Central memory CD8-positive, alpha-beta T cell (primary cell): ENCODE data around the gene BPHL.
"Not testable (repeated sequence)": the region's sequence is repeated elsewhere in the genome, so short reads cannot be mapped to it uniquely, and the experiment has no call there.

Source experiments
- ATAC-seq: fragments of 150-1000 bp; cut with Tn5 transposase; replicated peaks from 2 replicates; pipeline ENCODE4 v1.10.0; 2022; ENCODE audit warnings: mild to moderate bottlenecking, moderate FRiP score, moderate number of reproducible peaks; ENCODE audit not compliant: poor library complexity, severe bottlenecking; ENCODE audit errors: extremely low read depth
- DNase-seq, 2 donors: peaks; one replicate each; pipeline ENCODE4 v3.0.0; 2021; ENCODE audit warnings: low spot score in 2 of 2
- H3K27ac Mint-ChIP-seq: one replicate; pipeline ENCODE4 v1.8.0; 2022; ENCODE audit warnings: low read depth, mild to moderate bottlenecking, moderate library complexity, mixed read lengths
- H3K27me3 Mint-ChIP-seq: one replicate; pipeline ENCODE4 v1.8.0; 2022; ENCODE audit warnings: mixed read lengths
- H3K36me3 Mint-ChIP-seq: one replicate; pipeline ENCODE4 v1.8.0; 2022; ENCODE audit warnings: mild to moderate bottlenecking, moderate library complexity, mixed read lengths; ENCODE audit not compliant: insufficient read depth
- H3K4me1 Mint-ChIP-seq: one replicate; pipeline ENCODE4 v1.8.0; 2022; ENCODE audit warnings: mixed read lengths
- H3K4me3 Mint-ChIP-seq: one replicate; pipeline ENCODE4 v1.8.0; 2022; ENCODE audit warnings: mild to moderate bottlenecking, moderate library complexity, mixed read lengths
- H3K9me3 Mint-ChIP-seq: one replicate; pipeline ENCODE4 v1.8.0; 2022; ENCODE audit warnings: mixed read lengths

Gene BPHL

DNA sequence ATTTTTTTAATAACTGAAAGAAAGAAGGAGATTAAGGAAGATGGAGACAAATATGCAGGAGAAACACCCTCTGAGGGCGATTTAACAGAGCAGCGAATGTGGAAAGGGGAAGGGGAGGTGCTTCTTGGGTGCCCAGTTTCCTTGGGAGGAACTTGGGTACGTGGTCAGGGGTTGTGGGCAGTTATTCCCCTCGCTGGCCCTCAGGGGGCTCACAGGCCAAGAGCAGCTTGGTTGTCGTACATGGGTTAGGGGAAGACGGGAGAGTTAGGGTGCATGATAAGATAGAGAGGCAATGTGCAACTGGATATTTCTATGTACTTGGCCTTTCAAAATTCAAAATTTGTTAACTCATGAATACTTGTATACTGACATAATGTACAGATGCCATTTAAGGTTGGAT, 45.9 kb downstream of the BPHL start:
- H3K27ac Mint-ChIP-seq: no peak overlapping the region
- no peaks in the 10 kb centered on the region for H3K27me3 Mint-ChIP-seq
- no peaks in the 10 kb centered on the region for H3K9me3 Mint-ChIP-seq
- no peak for ATAC-seq
- H3K4me1 Mint-ChIP-seq: peaks cover 35% of the 10 kb centered on the region
- no peak overlapping the region for H3K4me3 Mint-ChIP-seq
- DNase-seq: no peak
- no peaks in the 10 kb centered on the region for H3K36me3 Mint-ChIP-seq

DNA sequence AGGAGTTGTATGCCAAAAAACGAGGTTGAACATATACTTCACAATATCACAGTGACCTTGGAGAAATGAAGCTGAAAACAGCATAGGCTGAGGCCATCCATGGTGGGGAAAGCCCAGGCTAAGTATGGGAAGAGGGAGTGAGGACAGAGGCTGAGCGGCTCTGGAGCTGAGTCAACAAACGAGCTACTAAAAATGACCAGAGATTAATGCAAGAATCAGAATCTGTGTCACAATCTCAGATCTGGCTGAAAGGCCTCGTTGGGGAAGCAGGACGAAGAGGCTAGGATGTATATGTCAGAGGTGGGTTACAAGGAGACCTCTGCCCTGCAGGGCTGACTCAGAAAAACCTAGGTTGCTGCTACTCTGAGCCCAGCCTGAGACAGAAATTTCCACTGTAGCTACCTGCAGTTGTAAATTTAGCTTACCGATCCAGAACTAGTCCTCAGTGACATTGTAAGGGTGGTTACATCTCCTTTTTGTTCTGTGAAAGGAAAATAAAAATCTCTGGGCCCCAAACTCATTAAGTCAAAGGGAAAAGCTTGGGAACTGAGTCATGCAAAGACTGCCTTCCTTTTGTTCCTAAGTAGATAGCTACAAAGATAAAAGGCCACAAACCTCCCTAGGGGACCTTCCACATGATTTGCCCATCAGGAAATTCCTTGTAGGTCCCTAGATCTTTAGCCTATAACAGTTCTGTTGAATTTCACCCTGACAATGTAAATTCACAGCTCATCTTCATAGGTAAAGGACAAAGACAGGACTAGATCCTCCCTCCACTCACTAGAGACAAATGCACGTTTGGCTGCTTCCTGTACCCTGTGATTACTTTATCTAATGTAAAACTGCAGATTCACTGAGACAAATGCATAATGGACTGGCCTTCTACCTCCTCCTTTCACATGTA, 47.4 kb downstream of the BPHL start:
- peaks cover 20% of the 10 kb centered on the region for H3K4me1 Mint-ChIP-seq
- DNase-seq: no peak
- H3K27ac Mint-ChIP-seq: no peak overlapping the region
- ATAC-seq: no peak
- H3K36me3 Mint-ChIP-seq: no peaks in the 10 kb centered on the region
- H3K9me3 Mint-ChIP-seq: no peaks in the 10 kb centered on the region
- no peaks in the 10 kb centered on the region for H3K27me3 Mint-ChIP-seq
- H3K4me3 Mint-ChIP-seq: no peak overlapping the region

DNA sequence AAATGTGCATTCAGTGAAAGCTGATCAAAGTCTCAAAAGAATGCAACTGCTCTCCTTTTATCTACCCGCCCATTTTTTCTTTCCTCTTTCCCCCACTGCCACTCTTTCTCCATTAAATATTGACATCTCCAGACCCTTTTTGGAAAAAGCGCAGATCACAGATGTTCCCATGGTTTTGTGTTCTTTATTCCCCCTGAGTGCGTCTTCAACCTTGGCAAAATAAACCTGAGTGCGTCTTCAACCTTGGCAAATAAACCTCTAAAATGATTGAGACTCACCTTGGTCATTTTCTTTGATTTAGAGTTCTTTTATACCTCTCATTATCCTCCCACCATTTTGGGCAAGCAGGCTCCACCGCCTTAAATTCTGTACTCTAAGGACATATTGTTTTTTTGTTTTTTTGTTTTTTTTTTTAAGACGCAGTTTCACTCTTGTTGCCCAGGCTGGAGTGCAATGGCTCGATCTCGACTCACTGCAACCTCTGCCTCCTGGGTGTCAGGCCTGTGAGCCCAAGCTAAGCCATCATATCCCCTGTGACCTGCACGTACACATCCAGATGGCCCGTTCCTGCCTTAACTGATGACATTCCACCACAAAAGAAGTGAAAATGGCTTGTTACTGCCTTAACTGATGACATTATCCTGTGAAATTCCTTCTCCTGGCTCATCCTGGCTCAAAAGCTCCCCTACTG, 48.2 kb downstream of the BPHL start:
- H3K36me3 Mint-ChIP-seq, DNase-seq, H3K9me3 Mint-ChIP-seq, ATAC-seq, H3K27ac Mint-ChIP-seq, H3K27me3 Mint-ChIP-seq, H3K4me3 Mint-ChIP-seq: not testable (repeated sequence)
- H3K4me1 Mint-ChIP-seq: peaks cover 17% of the 10 kb centered on the region

- not testable (repeated sequence) for DNase-seq, H3K27ac Mint-ChIP-seq, H3K27me3 Mint-ChIP-seq, H3K9me3 Mint-ChIP-seq, H3K36me3 Mint-ChIP-seq, ATAC-seq, H3K4me1 Mint-ChIP-seq, H3K4me3 Mint-ChIP-seq
These were observed 49.5 kb downstream of the BPHL start for GRCh38 chr6:3168046-3168445.

- not testable (repeated sequence) for H3K9me3 Mint-ChIP-seq, ATAC-seq, H3K36me3 Mint-ChIP-seq, H3K4me1 Mint-ChIP-seq, H3K27me3 Mint-ChIP-seq, H3K27ac Mint-ChIP-seq, H3K4me3 Mint-ChIP-seq, DNase-seq
These were observed 52.2 kb downstream of the BPHL start for GRCh38 chr6:3170676-3171075.

DNA sequence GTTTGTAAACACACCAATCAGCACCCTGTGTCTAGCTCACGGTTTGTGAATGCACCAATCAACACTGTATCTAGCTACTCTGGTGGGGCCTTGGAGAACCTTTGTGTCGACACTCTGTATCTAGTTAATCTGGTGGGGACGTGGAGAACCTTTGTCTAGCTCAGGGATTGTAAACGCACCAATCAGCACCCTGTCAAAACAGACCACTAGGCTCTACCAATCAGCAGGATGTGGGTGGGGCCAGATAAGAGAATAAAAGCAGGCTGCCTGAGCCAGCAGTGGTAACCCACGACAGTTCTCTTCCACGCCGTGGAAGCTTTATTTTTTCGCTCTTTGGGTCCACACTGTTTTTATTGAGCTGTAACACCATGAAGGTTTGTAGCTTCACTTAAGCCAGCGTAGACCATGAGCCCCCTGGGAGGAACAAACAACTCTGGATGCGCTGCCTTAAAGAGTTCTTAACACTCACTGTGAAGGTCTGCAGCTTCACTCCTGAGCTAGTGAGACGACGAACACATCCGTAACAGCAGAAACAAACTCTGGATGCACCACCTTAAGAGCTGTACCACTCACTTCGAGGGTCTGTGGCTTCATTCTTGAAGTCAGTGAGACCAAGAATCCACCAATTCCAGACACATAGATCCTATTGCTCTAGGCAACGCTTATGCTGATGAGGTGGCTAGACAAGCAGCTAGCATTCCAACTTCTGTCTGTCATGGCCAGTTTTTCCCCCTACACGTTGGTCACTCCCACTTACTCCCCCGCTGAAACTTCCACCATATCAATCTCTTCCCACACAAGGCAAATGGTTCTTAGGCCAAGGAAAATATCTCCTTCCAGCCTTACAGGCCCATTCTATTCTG, 53.0 kb downstream of the BPHL start:
- not testable (repeated sequence) for H3K27ac Mint-ChIP-seq, H3K27me3 Mint-ChIP-seq, H3K4me3 Mint-ChIP-seq, DNase-seq, ATAC-seq, H3K4me1 Mint-ChIP-seq, H3K36me3 Mint-ChIP-seq, H3K9me3 Mint-ChIP-seq

DNA sequence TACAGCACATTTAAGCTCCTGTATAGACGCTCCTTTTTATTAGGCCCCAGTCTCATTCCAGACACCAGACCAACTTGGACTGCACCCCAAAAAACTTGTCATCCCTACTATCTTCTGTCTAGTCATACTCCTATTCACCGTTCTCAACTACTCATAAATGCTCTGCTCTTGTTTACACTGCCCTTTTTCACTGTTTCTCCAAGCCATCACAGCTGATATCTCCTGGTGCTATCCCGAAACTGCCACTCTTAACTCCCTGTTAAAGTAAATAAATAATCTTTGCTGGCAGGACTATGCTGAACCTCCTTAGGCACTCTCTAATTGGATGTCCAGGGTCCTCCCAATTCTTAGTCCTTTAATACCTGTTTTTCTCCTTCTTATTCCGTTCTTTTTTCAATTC, 54.3 kb downstream of the BPHL start:
- not testable (repeated sequence) for ATAC-seq, H3K9me3 Mint-ChIP-seq, H3K4me1 Mint-ChIP-seq, H3K27ac Mint-ChIP-seq, DNase-seq, H3K4me3 Mint-ChIP-seq, H3K36me3 Mint-ChIP-seq, H3K27me3 Mint-ChIP-seq

DNA sequence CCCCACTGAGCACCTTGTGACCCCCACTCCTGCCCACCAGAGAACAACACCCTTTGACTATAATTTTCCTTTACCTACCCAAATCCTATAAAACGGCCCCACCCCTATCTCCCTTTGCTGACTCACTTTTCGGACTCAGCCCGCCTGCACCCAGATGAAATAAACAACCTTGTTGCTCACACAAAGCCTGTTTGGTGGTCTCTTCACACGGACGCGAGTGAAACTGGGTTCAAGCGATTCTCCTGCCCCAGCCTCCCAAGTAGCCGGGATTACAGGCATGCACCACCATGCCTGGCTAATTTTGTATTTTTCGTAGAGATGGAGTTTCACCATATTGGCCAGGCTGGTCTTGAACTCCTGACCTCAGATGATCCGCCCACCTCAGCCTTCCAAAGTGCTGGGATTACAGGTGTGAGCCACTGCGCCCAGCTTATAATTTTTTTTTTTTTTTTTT, 55.2 kb downstream of the BPHL start:
- H3K4me1 Mint-ChIP-seq, H3K9me3 Mint-ChIP-seq, H3K27ac Mint-ChIP-seq, DNase-seq, H3K4me3 Mint-ChIP-seq, H3K36me3 Mint-ChIP-seq, ATAC-seq: not testable (repeated sequence)
- peaks cover 15% of the 10 kb centered on the region for H3K27me3 Mint-ChIP-seq

GRCh38 chr6:3175715-3176402, 57.3 kb downstream of the BPHL start:
- Mint-ChIP-seq H3K27ac (no peak overlapping the region), H3K4me1 (no peaks in the 10 kb centered on the region)

GRCh38 chr6:3176562-3177355, 58.2 kb downstream of the BPHL start:
- ATAC-seq: no peak
- H3K36me3 Mint-ChIP-seq: peaks cover 2% of the 10 kb centered on the region
- DNase-seq: no peak
- H3K27me3 Mint-ChIP-seq: peaks cover 38% of the 10 kb centered on the region
- no peaks in the 10 kb centered on the region for H3K4me1 Mint-ChIP-seq
- no peak overlapping the region for H3K4me3 Mint-ChIP-seq
- no peak overlapping the region for H3K27ac Mint-ChIP-seq
- no peaks in the 10 kb centered on the region for H3K9me3 Mint-ChIP-seq

More at GRCh38 chr6:3175715-3176402, 57.3 kb downstream of the BPHL start:
- H3K27me3 Mint-ChIP-seq: peaks cover 32% of the 10 kb centered on the region
- no peak for DNase-seq
- H3K36me3 Mint-ChIP-seq: peaks cover 2% of the 10 kb centered on the region
- no peaks in the 10 kb centered on the region for H3K9me3 Mint-ChIP-seq
- no peak for ATAC-seq
- no peak overlapping the region for H3K4me3 Mint-ChIP-seq

DNA sequence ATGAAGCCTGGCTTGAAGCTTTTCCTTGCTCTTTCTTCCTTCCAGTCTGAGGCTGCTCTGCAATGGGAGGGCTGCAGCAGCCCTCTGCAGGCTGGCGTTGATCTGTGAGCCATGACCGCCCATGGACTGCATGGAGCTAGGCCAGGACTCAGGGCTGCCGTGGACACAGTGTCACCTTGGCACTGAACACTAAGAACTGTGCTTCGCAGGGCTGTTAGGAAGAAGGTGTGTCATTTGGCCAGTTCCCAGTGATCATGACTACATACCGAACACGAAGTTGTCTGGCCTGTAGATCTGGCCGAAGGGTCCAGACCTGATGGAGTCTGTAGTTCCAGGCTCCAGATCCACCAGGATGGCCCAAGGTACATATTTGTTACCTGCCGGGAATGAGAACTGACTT, 60.2 kb downstream of the BPHL start:
- H3K9me3 Mint-ChIP-seq, DNase-seq, ATAC-seq, H3K4me3 Mint-ChIP-seq, H3K4me1 Mint-ChIP-seq, H3K36me3 Mint-ChIP-seq, H3K27ac Mint-ChIP-seq: not testable (repeated sequence)
- H3K27me3 Mint-ChIP-seq: peaks cover 47% of the 10 kb centered on the region
